ENCODE results near the gene GAA.
"Not testable (repeated sequence)": the region's sequence is repeated elsewhere in the genome, so short reads cannot be mapped to it uniquely, and the experiment has no call there.

The GAA gene

DNA sequence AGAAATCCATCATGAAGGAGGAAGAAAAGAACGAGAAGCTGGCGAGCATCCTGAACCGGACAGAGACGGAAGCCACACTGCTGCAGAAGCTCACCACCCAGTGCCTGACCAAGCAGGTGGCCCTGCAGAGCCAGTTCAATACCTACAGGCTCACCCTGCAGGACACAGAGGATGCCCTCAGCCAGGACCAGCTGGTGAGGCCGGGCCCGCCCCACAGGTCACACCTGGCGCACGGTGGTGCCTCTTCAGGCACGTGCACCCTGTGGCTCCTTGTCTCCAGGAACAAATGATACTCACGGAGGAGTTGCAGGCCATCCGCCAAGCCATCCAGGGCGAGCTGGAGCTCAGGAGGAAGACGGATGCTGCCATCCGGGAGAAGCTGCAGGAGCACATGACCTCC, 19.8 kb upstream of the GAA start:
- in situ Hi-C loops (cut with HindIII; ENCODE audit: low pct_ligation_motif_present, low pct_unique_long_range_greater_than_20kb, low sequenced_read_pairs), result no loop called here
- no peak for DNase-seq

DNA sequence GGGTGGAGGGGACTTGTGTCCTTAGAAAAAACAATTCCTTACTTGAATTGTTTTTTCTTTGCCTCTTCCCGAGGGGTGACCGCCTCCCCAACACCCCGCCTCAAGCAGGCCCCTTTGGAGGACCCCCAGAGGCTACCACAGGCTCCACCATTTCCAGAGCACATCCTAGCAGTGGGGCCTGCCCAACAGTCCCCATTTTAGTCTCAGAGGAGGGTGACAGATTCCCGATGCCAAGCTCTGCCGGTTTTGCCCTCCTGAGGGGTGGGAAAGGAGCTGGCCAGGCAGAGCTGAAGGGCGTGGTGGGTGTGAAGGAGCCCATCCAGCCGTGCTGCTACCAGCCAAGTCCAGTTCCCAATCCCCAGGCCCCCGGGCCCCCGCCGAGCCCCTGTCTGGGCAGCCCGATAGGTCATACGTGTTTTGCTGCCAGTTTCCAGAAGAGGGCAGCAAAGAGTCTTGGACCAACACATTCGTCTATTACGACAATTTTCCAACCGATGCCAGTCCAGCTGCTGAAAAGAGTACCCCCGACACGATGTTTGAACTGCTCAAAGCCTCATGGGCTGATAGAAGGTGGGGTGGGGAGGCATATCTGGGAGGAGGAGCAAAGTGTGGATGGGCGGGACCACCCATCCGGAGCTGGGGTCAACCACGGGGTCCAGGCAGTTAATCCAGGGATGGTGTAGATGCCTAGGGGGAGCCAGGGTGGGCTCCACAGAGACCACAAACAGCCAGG, 18.8 kb upstream of the GAA start:
- in situ Hi-C loops (cut with HindIII; ENCODE audit: low pct_ligation_motif_present, low pct_unique_long_range_greater_than_20kb, low sequenced_read_pairs), result no loop called here
- peak; percentile 70 for DNase-seq

DNA sequence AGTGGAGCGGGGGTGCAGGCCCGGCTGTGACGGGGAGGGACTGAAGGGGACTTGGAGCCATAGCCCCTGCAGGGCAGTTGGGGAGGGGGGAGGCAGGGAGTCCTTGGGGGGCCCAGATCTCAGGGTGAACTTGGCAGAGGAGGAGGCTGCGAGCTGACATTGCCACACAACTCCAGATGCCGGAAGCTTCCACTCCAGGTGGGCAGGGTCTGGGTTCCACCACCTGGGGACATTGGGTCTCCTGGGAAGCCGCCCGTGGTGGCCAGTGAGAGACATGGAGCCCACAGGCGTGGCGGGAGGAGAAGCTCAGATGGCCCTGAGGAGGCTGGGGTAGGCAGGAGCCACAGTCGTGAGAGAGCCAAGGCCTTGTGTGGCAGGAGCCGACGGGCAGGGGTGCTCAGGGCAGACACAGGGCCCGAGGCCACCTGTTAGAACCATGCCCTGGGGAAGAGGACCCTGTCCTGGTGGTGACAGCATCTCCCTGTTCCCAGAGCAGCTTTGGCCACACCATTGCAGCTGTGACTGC, 18.2 kb upstream of the GAA start:
- DNase-seq, result no peak
- in situ Hi-C loops (cut with HindIII; ENCODE audit: low pct_ligation_motif_present, low pct_unique_long_range_greater_than_20kb, low sequenced_read_pairs), result no loop called here

GRCh38 chr17:80084773-80085172, 16.6 kb upstream of the GAA start:
- no peak for DNase-seq
- in situ Hi-C loops (cut with HindIII; ENCODE audit: low pct_ligation_motif_present, low pct_unique_long_range_greater_than_20kb, low sequenced_read_pairs), result no loop called here

GRCh38 chr17:80086081-80086480, 15.3 kb upstream of the GAA start:
- in situ Hi-C loops (cut with HindIII; ENCODE audit: low pct_ligation_motif_present, low pct_unique_long_range_greater_than_20kb, low sequenced_read_pairs), result no loop called here
- no peak for DNase-seq

GRCh38 chr17:80086616-80087015, 14.8 kb upstream of the GAA start:
- no peak for DNase-seq
- in situ Hi-C loops (cut with HindIII; ENCODE audit: low pct_ligation_motif_present, low pct_unique_long_range_greater_than_20kb, low sequenced_read_pairs), result no loop called here

GRCh38 chr17:80087346-80088265, 13.8 kb upstream of the GAA start:
- in situ Hi-C loops (cut with HindIII; ENCODE audit: low pct_ligation_motif_present, low pct_unique_long_range_greater_than_20kb, low sequenced_read_pairs), result no loop called here
- DNase-seq, result no peak

- in situ Hi-C loops (cut with HindIII; ENCODE audit: low pct_ligation_motif_present, low pct_unique_long_range_greater_than_20kb, low sequenced_read_pairs), result no loop called here
- no peak for DNase-seq
Measured at GRCh38 chr17:80089762-80090161, 11.6 kb upstream of the GAA start.

GRCh38 chr17:80090164-80090563, 11.2 kb upstream of the GAA start:
- in situ Hi-C loops (cut with HindIII; ENCODE audit: low pct_ligation_motif_present, low pct_unique_long_range_greater_than_20kb, low sequenced_read_pairs); DNase-seq: not testable (repeated sequence)

DNA sequence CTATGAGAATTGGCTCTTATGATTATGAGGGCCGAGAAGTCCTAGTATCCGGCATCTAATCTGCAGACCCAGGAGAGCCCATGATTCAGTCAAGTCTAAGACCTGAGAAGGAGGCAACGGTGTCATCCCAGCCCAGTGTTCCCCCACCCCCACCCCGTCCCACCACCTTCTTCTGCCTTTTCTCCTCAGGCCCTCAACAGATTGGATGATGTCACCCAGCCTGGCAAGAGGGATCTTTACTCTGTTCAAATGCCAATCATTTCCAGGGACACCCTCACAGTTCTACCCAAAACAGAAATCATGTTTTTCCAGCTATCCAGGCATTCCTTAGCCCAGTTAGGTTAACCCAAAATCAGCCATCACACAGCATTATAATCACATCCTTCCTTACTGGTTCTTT, 10.0 kb upstream of the GAA start:
- in situ Hi-C loops (cut with HindIII; ENCODE audit: low pct_ligation_motif_present, low pct_unique_long_range_greater_than_20kb, low sequenced_read_pairs), result no loop called here
- no peak for DNase-seq

DNA sequence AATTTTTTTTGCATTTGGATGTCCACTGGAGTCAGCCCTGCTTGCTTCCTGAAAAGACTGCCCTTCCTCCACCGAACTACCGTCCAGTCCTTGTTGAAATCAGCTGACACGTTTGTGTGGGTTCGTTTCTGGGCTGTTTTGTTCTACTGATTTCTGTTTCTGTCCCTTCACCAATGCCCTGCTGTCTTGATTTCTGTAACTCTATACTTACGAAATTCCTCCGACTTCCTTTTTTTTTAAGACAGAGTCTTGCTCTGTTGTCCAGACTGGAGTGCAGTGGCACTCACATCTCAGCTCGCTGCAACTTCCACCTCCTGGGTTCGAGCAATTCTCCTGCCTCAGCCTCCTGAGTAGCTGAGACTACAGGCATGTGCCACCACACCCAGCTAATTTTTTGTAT, 8.4 kb upstream of the GAA start:
- DNase-seq, result no peak
- in situ Hi-C loops (cut with HindIII; ENCODE audit: low pct_ligation_motif_present, low pct_unique_long_range_greater_than_20kb, low sequenced_read_pairs), result no loop called here

GRCh38 chr17:80095038-80095843, 6.1 kb upstream of the GAA start:
- in situ Hi-C loops (cut with HindIII; ENCODE audit: low pct_ligation_motif_present, low pct_unique_long_range_greater_than_20kb, low sequenced_read_pairs), result no loop called here
- DNase-seq, result no peak

DNA sequence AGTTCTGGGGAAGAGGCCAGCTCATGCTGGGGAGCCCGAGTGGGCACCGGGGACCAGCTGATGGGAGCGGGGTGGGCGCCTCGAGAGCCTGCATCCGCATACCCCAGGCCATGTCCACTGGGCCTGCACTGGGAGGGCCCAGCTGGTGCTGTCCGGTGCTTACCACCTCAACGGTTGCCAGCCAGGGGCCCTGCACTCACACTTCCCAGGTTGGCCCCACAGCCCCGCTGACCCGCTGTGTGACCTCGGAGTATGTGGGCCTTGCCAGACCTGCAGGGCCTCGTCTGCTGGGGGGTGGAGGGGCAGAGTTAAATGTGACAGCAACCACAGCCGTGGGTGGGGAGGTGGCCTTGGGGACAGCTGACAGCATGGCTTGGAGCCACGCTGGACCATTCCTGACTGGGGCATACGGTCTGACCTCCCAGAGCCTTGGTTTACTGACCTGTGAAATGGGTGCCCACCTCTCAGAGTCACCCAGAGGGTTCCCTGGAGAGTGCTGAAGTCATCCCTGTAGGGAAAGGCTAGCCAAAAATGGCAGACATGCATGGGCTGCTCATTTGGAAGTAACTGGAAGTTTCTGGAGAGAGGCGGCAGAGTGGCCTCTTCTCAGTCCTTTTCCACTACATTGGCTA, 5.4 kb upstream of the GAA start:
- DNase-seq, result no peak
- in situ Hi-C loops (cut with HindIII; ENCODE audit: low pct_ligation_motif_present, low pct_unique_long_range_greater_than_20kb, low sequenced_read_pairs), result no loop called here

DNA sequence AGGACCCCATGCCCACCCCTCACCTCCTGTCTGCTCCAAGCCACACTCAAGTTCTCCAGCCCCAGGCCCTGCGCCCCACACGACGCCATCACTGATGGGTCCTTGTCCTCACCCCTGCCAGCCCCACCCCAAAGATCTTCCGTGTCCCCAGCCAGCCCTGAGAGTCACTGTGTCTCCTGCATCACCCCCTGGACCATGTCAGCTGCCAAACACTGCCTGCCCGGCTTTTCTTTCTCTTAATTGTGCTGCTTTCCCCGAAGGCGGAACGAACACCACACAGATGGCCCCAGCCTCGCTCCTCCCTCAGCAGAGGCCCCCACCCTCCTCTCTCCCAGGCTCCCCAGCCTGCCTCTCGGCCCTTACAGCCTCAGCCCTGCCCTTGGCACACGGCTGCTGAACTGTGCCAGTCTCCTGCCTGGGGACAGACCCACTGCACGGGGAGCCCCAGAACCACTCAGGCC, 4.8 kb upstream of the GAA start:
- in situ Hi-C loops (cut with HindIII; ENCODE audit: low pct_ligation_motif_present, low pct_unique_long_range_greater_than_20kb, low sequenced_read_pairs), result no loop called here
- DNase-seq, result no peak

DNA sequence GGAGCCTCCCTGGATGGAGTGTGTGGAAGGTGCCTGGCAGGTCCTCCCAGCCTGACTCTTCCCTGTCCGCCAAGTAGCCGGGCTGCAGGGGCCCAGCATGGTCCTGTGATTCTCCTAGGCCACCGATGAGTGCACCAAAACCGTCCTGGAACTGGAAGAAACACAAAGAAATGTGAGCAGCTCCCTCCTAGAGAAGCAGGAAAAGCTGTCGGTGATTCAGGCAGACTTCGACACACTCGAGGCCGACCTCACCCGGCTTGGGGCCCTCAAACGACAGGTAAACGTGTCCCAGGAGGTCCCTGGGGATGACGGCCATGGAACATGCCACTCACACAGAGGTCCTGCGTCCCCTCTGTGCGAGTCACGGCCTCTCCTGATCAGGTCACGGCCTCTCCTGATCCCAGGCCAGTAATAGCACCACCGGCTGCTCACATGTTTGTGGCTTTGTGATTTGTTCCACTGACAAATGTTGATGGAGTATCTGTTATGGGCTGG, 4.2 kb upstream of the GAA start:
- in situ Hi-C loops (cut with HindIII; ENCODE audit: low pct_ligation_motif_present, low pct_unique_long_range_greater_than_20kb, low sequenced_read_pairs), result no loop called here
- DNase-seq, result no peak

GRCh38 chr17:80097844-80098691, 3.3 kb upstream of the GAA start:
- in situ Hi-C loops (cut with HindIII; ENCODE audit: low pct_ligation_motif_present, low pct_unique_long_range_greater_than_20kb, low sequenced_read_pairs), result no loop called here
- no peak for DNase-seq

DNA sequence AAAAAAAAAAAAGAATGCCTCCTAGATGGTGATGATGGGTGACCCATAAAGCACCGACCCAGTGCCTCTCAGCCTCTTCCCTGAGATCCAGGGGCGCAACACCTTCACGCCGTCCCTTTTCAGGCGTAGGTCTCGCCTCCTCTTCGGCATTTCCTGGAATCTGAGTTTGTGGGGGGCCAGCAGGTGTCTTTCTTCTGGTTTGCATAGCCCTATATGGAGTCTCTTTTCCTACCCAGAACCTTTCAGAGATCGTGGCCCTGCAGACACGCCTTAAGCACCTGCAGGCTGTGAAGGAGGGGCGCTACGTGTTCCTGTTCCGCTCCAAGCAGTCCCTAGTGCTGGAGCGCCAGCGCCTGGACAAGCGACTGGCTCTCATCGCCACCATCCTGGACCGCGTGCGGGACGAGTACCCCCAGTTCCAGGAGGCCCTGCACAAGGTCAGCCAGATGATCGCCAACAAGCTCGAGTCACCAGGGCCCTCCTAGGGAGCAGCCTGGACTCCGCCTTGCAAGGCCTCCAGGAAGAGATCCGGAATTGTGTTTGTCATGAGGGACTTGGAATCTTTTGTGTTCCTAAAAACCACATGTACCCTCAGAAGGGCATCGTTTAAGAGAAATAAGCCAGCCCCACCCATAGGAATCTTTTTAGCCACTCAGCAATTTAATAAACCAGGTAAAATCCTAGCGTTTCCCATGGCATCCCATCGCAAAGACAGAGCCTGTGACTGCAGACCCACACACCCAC, 1.9 kb upstream of the GAA start:
- in situ Hi-C loops (cut with HindIII; ENCODE audit: low pct_ligation_motif_present, low pct_unique_long_range_greater_than_20kb, low sequenced_read_pairs), result no loop called here
- no peak for DNase-seq

Data from ACHN (cell line).